Psoas muscle (tissue), 8 donors: Measurements from ENCODE around the gene LRP5. TPM values are rescaled to one million over a fixed set of nuclear protein-coding genes. Genes with fewer than 3 reads are reported as not detected.

Experiments used
- ATAC-seq, 4 donors: fragments of 200-7000 bp; cut with Tn5 transposase; one replicate each; pipeline ENCODE4 v1.9.1; 2020; ENCODE audit warnings: moderate library complexity in 3 of 4, mild to moderate bottlenecking in 2 of 4
- DNase-seq, 2 donors: peaks; one replicate each; pipeline ENCODE4 v3.0.0-alpha.2; 2020
- H3K27ac ChIP-seq: fragments of 200-600 bp; one replicate; pipeline ENCODE4 v1.8.0; 2022
- H3K27me3 ChIP-seq, 3 donors: fragments of 200-600 bp in 1 of 3; one replicate each; pipeline versions ENCODE4 v1.6.1 to v1.8.0; 2013 to 2022; ENCODE audit warnings: low read length in 2 of 3, mild to moderate bottlenecking in 2 of 3, moderate library complexity in 1 of 3; ENCODE audit not compliant: insufficient read depth in 3 of 3
- H3K36me3 ChIP-seq, 2 donors: fragments of 200-600 bp in 1 of 2; one replicate each; pipeline versions ENCODE4 v1.6.1 to v1.8.0; 2013 to 2022; ENCODE audit warnings: low read depth in 1 of 2, mild to moderate bottlenecking in 1 of 2, moderate library complexity in 1 of 2; ENCODE audit not compliant: insufficient read depth in 1 of 2
- H3K4me1 ChIP-seq: fragments of 200-600 bp; one replicate; pipeline ENCODE4 v1.8.0; 2022
- H3K4me3 ChIP-seq: fragments of 200-600 bp; one replicate; pipeline ENCODE4 v1.8.0; 2022; ENCODE audit warnings: mild to moderate bottlenecking
- H3K9me3 ChIP-seq: fragments of 200-600 bp; one replicate; pipeline ENCODE4 v1.8.0; 2022
- CTCF ChIP-seq: fragments of 200-600 bp; IDR thresholded peaks from one replicate; pipeline ENCODE4 v1.8.0; 2022; ENCODE audit warnings: antibody characterized with exemption
- WGBS, 3 donors: extraction: QIAGEN DNeasy Blood & Tissue Kit; methylation state at CpG; one replicate each; pipeline versions ENCODE4 v1.1.6 to v1.1.7; 2013; 5-methylcytosine and 5-hydroxymethylcytosine counted together
- intact Hi-C, 2 donors: fragments of 100-400 bp; cut with DNase I; formaldehyde crosslinking; loops; one replicate each; pipeline versions ENCODE4 v1.11.0 to v1.14.2; 2022
- polyA plus RNA-seq, 3 donors: library from polyadenylated mRNA; stranded (reverse); fragments of 200-250 nt; gene quantifications; one replicate each; pipeline ENCODE4 v1.2.3, GENCODE V29; 2013
- total RNA-seq, 4 donors: library from RNA; stranded (reverse); fragmentation: NEBNext Ultra II Directional in 2 of 4; extraction: Animal tissue kit (Norgen Biotek cat#: 25700) in 2 of 4; gene quantifications; one replicate each; pipeline versions ENCODE4 v1.2.1 to v1.2.4, GENCODE V29; 2021 to 2023
- donor health status: healthy with polysubstance abuse.
- donor health status: DM: no; HTN: no; CAD: no; lungs with moderate emphysema.
- donor health status: Bipolar disorder and iron deficiency.
- donor health status: healthy.
- donor health status: DM: yes; HTN: yes; CAD: no.
- donor health status: DM: no; HTN: no; CAD: no.
- donor health status: DM: no; HTN: no; CAD: no.
- donor health status: DM: yes; HTN: yes; CAD: no.

Gene LRP5
- total and polyA plus RNA-seq, 7 donors = 5.3 to 19.2 (median 16.7) TPM

GRCh38 chr11:68382358-68382998, 70.1 kb downstream of the LRP5 start:
- H3K4me1 ChIP-seq = peaks cover 51% of the 10 kb centered on the region
- DNase-seq (no peak), ATAC-seq (no peak)
- no peak for TF ChIP-seq CTCF
- H3K9me3 ChIP-seq = no peaks in the 10 kb centered on the region
- intact Hi-C loops = loop anchor here (5.0 kb wide), 3 partner anchors 65 to 125 kb away; partner anchors contain the start of gene C11orf24 (in 1 of the 2)
- H3K36me3 ChIP-seq = peaks cover 0 to 8% of the 10 kb centered on the region in 2 donors
- no peak overlapping the region for H3K27ac ChIP-seq
- WGBS, 3 donors = 80 to 93% (median 83%) methylated on average over 16 of the region's 16 CpGs
- H3K27me3 ChIP-seq = no peaks in the 10 kb centered on the region
- H3K4me3 ChIP-seq = no peak overlapping the region

GRCh38 chr11:68383976-68384501, 71.6 kb downstream of the LRP5 start:
- Histone ChIP-seq H3K4me3 (no peak overlapping the region), H3K27me3 (no peaks in the 10 kb centered on the region), H3K4me1 (peaks cover 42% of the 10 kb centered on the region), H3K27ac (no peak overlapping the region), H3K9me3 (no peaks in the 10 kb centered on the region), H3K36me3 (peaks cover 0 to 8% of the 10 kb centered on the region in 2 donors)
- TF ChIP-seq CTCF = peak; percentile 88
- peak; percentile 67 to 80 for DNase-seq
- WGBS, 3 donors = 4 to 9% (median 4%) methylated on average over 9 of the region's 9 CpGs
- intact Hi-C loops = loop anchor here (5.0 kb wide), 3 partner anchors 63 to 127 kb away; partner anchors contain the start of gene C11orf24 (in 1 of the 2)
- ATAC-seq = peak; percentile 41 to 76 (median 57)

- peak in 1 of 2 donors; percentile 47 for DNase-seq
- intact Hi-C loops = loop anchor here (5.0 kb wide), 3 partner anchors 63 to 127 kb away; partner anchors contain the start of gene C11orf24 (in 1 of the 2)
- no peaks in the 10 kb centered on the region for H3K27me3 ChIP-seq
- peaks cover 0 to 10% of the 10 kb centered on the region in 2 donors for H3K36me3 ChIP-seq
- peaks cover 37% of the 10 kb centered on the region for H3K4me1 ChIP-seq
- no peak overlapping the region for H3K27ac ChIP-seq
- no peak for TF ChIP-seq CTCF
- no peak for ATAC-seq
- H3K4me3 ChIP-seq = no peak overlapping the region
- WGBS, 3 donors = 85 to 96% (median 90%) methylated on average over 13 of the region's 13 CpGs
- no peaks in the 10 kb centered on the region for H3K9me3 ChIP-seq
Measured at GRCh38 chr11:68384530-68385081, 72.2 kb downstream of the LRP5 start.

GRCh38 chr11:68385128-68385527, 72.7 kb downstream of the LRP5 start:
- H3K27me3 ChIP-seq = no peaks in the 10 kb centered on the region
- H3K4me3 ChIP-seq = no peak overlapping the region
- H3K9me3 ChIP-seq = no peaks in the 10 kb centered on the region
- H3K4me1 ChIP-seq = peaks cover 32% of the 10 kb centered on the region
- 88 to 94% (median 92%) methylated on average over 8 of the region's 8 CpGs for WGBS, 3 donors
- intact Hi-C loops = no loop called here
- DNase-seq = no peak
- TF ChIP-seq CTCF = no peak
- no peak overlapping the region for H3K27ac ChIP-seq
- peaks cover 0 to 16% of the 10 kb centered on the region in 2 donors for H3K36me3 ChIP-seq
- ATAC-seq = no peak
